Activated T-cell treated with anti-CD3 and anti-CD28 coated beads, Interleukin-2, amount 50 U/mL, for 72 hours (primary cell): Measurements from ENCODE around the gene ADGRD1. TPM values are rescaled to one million over a fixed set of nuclear protein-coding genes. Genes with fewer than 3 reads are reported as not detected.

Source experiments
- ATAC-seq, 2 donors: fragments of 150-1000 bp; cut with Tn5 transposase; replicated peaks in 1 of 2; 2 replicates each; pipeline ENCODE4 v1.10.0; 2021; ENCODE audit warnings: moderate library complexity in 2 of 2, mild to moderate bottlenecking in 1 of 2
- DNase-seq, 2 donors: peaks; one replicate each; pipeline ENCODE4 v3.0.0; 2021 to 2022; ENCODE audit warnings: mixed read lengths in 1 of 2
- H3K27ac Mint-ChIP-seq: one replicate; pipeline ENCODE4 v1.8.0; 2022; ENCODE audit warnings: mild to moderate bottlenecking, moderate library complexity, mixed read lengths
- H3K27me3 Mint-ChIP-seq: one replicate; pipeline ENCODE4 v1.8.0; 2022; ENCODE audit warnings: low read depth, mixed read lengths
- H3K36me3 Mint-ChIP-seq, 2 donors: one replicate each; pipeline ENCODE4 v1.8.0; 2022; ENCODE audit warnings: mixed read lengths in 2 of 2, mild to moderate bottlenecking in 1 of 2; ENCODE audit not compliant: insufficient read depth in 2 of 2
- H3K4me1 Mint-ChIP-seq: one replicate; pipeline ENCODE4 v1.8.0; 2022; ENCODE audit warnings: low read depth, mixed read lengths
- H3K4me3 Mint-ChIP-seq, 2 donors: one replicate each; pipeline ENCODE4 v1.8.0; 2022; ENCODE audit warnings: mild to moderate bottlenecking in 2 of 2, mixed read lengths in 2 of 2, moderate library complexity in 2 of 2
- H3K9me3 Mint-ChIP-seq, 2 donors: one replicate each; pipeline ENCODE4 v1.8.0; 2022; ENCODE audit warnings: mixed read lengths in 2 of 2
- total RNA-seq, 2 donors: library from RNA; stranded (reverse); gene quantifications; one replicate each; pipeline ENCODE4 v1.2.3, GENCODE V29; 2022

The ADGRD1 gene
- total RNA-seq, 2 donors from 2014 or later: 2.0 to 2.5 TPM

- DNase-seq: no peak
- no peaks in the 10 kb centered on the region for H3K4me1 Mint-ChIP-seq
- peaks cover 9% of the 10 kb centered on the region for H3K27me3 Mint-ChIP-seq
- no peak overlapping the region for H3K4me3 Mint-ChIP-seq
- no peak overlapping the region for H3K27ac Mint-ChIP-seq
- ATAC-seq: no peak
- H3K9me3 Mint-ChIP-seq: no peaks in the 10 kb centered on the region
- H3K36me3 Mint-ChIP-seq: no peaks in the 10 kb centered on the region
Observed at GRCh38 chr12:131075194-131075593, 121.5 kb downstream of the ADGRD1 start.

GRCh38 chr12:131075611-131076010 is 121.9 kb downstream of the ADGRD1 start:
- Mint-ChIP-seq H3K27me3 (peaks cover 9% of the 10 kb centered on the region), H3K36me3 (no peaks in the 10 kb centered on the region), H3K4me3 (no peak overlapping the region), H3K27ac (no peak overlapping the region), H3K9me3 (no peaks in the 10 kb centered on the region), H3K4me1 (no peaks in the 10 kb centered on the region)
- no peak for ATAC-seq
- no peak for DNase-seq

- DNase-seq (no peak), ATAC-seq (no peak)
- Mint-ChIP-seq H3K27ac (no peak overlapping the region), H3K4me1 (no peaks in the 10 kb centered on the region), H3K27me3 (peaks cover 9% of the 10 kb centered on the region), H3K36me3 (no peaks in the 10 kb centered on the region), H3K9me3 (no peaks in the 10 kb centered on the region), H3K4me3 (no peak overlapping the region)
Observed at GRCh38 chr12:131076296-131076695, 122.6 kb downstream of the ADGRD1 start.

GRCh38 chr12:131076791-131077747 is 123.4 kb downstream of the ADGRD1 start:
- H3K9me3 Mint-ChIP-seq: no peaks in the 10 kb centered on the region
- DNase-seq (no peak), ATAC-seq (no peak)
- H3K27me3 Mint-ChIP-seq: peaks cover 9% of the 10 kb centered on the region
- H3K4me3 Mint-ChIP-seq: no peak overlapping the region
- H3K27ac Mint-ChIP-seq: no peak overlapping the region
- H3K36me3 Mint-ChIP-seq: no peaks in the 10 kb centered on the region
- H3K4me1 Mint-ChIP-seq: no peaks in the 10 kb centered on the region

- H3K9me3 Mint-ChIP-seq: no peaks in the 10 kb centered on the region
- no peak overlapping the region for H3K4me3 Mint-ChIP-seq
- H3K4me1 Mint-ChIP-seq: no peaks in the 10 kb centered on the region
Observed at GRCh38 chr12:131077931-131078391, 124.3 kb downstream of the ADGRD1 start.

GRCh38 chr12:131082290-131083194 is 128.8 kb downstream of the ADGRD1 start:
- Mint-ChIP-seq H3K36me3 (no peaks in the 10 kb centered on the region), H3K4me1 (no peaks in the 10 kb centered on the region), H3K27me3 (peaks cover 16% of the 10 kb centered on the region), H3K9me3 (no peaks in the 10 kb centered on the region), H3K27ac (no peak overlapping the region), H3K4me3 (no peak overlapping the region)
- DNase-seq (no peak), ATAC-seq (no peak)

More at GRCh38 chr12:131077931-131078391, 124.3 kb downstream of the ADGRD1 start:
- ATAC-seq: no peak
- Mint-ChIP-seq H3K27me3 (peaks cover 9% of the 10 kb centered on the region), H3K27ac (no peak overlapping the region), H3K36me3 (no peaks in the 10 kb centered on the region)
- DNase-seq: no peak

- peak overlapping the region; percentile 37 for H3K27ac Mint-ChIP-seq
- no peak for DNase-seq
- ATAC-seq: no peak
- no peaks in the 10 kb centered on the region for H3K36me3 Mint-ChIP-seq
- H3K27me3 Mint-ChIP-seq: peaks cover 9% of the 10 kb centered on the region
- no peaks in the 10 kb centered on the region for H3K9me3 Mint-ChIP-seq
- no peak overlapping the region for H3K4me3 Mint-ChIP-seq
- H3K4me1 Mint-ChIP-seq: no peaks in the 10 kb centered on the region
Observed at GRCh38 chr12:131084341-131085011, 130.8 kb downstream of the ADGRD1 start.

- H3K4me1 Mint-ChIP-seq: no peaks in the 10 kb centered on the region
- H3K4me3 Mint-ChIP-seq: no peak overlapping the region
- DNase-seq (no peak), ATAC-seq (no peak)
- peaks cover 7% of the 10 kb centered on the region for H3K27me3 Mint-ChIP-seq
- no peaks in the 10 kb centered on the region for H3K36me3 Mint-ChIP-seq
- H3K9me3 Mint-ChIP-seq: no peaks in the 10 kb centered on the region
- H3K27ac Mint-ChIP-seq: no peak overlapping the region
Observed at GRCh38 chr12:131085125-131085815, 131.6 kb downstream of the ADGRD1 start.

GRCh38 chr12:131085816-131086591 is 132.3 kb downstream of the ADGRD1 start:
- Mint-ChIP-seq H3K27ac (no peak overlapping the region), H3K9me3 (no peaks in the 10 kb centered on the region), H3K4me1 (peaks cover 7% of the 10 kb centered on the region), H3K27me3 (peaks cover 7% of the 10 kb centered on the region), H3K36me3 (no peaks in the 10 kb centered on the region), H3K4me3 (no peak overlapping the region)
- ATAC-seq: no peak
- no peak for DNase-seq

GRCh38 chr12:131087302-131087818 is 133.7 kb downstream of the ADGRD1 start:
- Mint-ChIP-seq H3K27ac (no peak overlapping the region), H3K9me3 (no peaks in the 10 kb centered on the region), H3K36me3 (no peaks in the 10 kb centered on the region), H3K27me3 (peaks cover 7% of the 10 kb centered on the region), H3K4me1 (peaks cover 21% of the 10 kb centered on the region), H3K4me3 (no peak overlapping the region)
- ATAC-seq: no peak
- no peak for DNase-seq

GRCh38 chr12:131087991-131088700 is 134.4 kb downstream of the ADGRD1 start:
- H3K36me3 Mint-ChIP-seq: no peaks in the 10 kb centered on the region
- H3K4me1 Mint-ChIP-seq: peaks cover 25% of the 10 kb centered on the region
- no peak overlapping the region for H3K4me3 Mint-ChIP-seq
- DNase-seq (no peak), ATAC-seq (no peak)
- no peaks in the 10 kb centered on the region for H3K9me3 Mint-ChIP-seq
- H3K27me3 Mint-ChIP-seq: peaks cover 7% of the 10 kb centered on the region
- no peak overlapping the region for H3K27ac Mint-ChIP-seq
